ENCODE results near the gene SH2D7. TPM values are rescaled to one million over a fixed set of nuclear protein-coding genes. Genes with fewer than 3 reads are reported as not detected.
A peak's percentile ranks its signal among the peaks of the same experiment; 100 is the strongest.

SH2D7 gene
- total RNA-seq, 1 experiment from 2014 or later, result not detected

DNA sequence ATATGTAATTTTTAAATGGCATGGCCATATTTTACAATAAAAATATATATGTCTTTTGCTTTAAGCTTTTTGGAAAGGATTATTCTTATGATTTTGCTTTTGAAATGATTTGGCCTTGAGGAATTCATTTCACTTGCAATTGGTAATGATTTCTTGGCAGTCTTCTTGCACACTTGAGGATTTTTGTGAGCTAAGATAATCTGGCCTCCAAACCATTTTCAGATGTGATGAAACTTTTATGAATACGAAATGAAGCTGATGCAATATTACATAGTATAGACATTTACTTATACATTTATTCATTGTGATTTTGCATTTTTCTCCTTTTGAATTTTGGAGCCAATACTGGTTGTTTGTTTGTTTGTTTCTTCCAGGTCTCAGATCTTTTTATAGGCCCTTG is 6.4 kb upstream of the SH2D7 start:
- no TSS peak for BruUV-seq (replicated peaks)
- peak; percentile 42 for DNase-seq (ENCODE audit: low spot score)
- no peaks in the 10 kb centered on the region for H3K27me3 ChIP-seq (replicated peaks; ENCODE audit: insufficient read depth, low read depth, low read length, poor library complexity)
- ChIA-PET POLR2A (ENCODE audit: low non-redundant PET) (no interaction called here), CTCF (no interaction called here)
- H3K27ac ChIP-seq (ENCODE audit: low read depth, low read length, poor library complexity, severe bottlenecking), result peak overlapping the region; percentile 80
- H3K4me3 ChIP-seq (ENCODE audit: low read depth, low read length, poor library complexity, severe bottlenecking), result no peak overlapping the region
- peaks cover 21% of the 10 kb centered on the region for H3K4me1 ChIP-seq (ENCODE audit: insufficient read depth, low read length, poor library complexity, severe bottlenecking)
- no peaks in the 10 kb centered on the region for H3K36me3 ChIP-seq (ENCODE audit: insufficient read depth, low read length, poor library complexity, severe bottlenecking)
- H3K9me3 ChIP-seq (ENCODE audit: low read depth, low read length, poor library complexity, severe bottlenecking), result no peaks in the 10 kb centered on the region
- intact Hi-C loops (cut with micrococcal nuclease; ENCODE audit: unreplicated experiment), result no loop called here
- no peak for TF ChIP-seq EZH2 (IDR thresholded peaks at IDR 0.05; ENCODE audit: borderline replicate concordance, low read depth, low read length, poor library complexity, severe bottlenecking)
- TF ChIP-seq, protein P1, sequence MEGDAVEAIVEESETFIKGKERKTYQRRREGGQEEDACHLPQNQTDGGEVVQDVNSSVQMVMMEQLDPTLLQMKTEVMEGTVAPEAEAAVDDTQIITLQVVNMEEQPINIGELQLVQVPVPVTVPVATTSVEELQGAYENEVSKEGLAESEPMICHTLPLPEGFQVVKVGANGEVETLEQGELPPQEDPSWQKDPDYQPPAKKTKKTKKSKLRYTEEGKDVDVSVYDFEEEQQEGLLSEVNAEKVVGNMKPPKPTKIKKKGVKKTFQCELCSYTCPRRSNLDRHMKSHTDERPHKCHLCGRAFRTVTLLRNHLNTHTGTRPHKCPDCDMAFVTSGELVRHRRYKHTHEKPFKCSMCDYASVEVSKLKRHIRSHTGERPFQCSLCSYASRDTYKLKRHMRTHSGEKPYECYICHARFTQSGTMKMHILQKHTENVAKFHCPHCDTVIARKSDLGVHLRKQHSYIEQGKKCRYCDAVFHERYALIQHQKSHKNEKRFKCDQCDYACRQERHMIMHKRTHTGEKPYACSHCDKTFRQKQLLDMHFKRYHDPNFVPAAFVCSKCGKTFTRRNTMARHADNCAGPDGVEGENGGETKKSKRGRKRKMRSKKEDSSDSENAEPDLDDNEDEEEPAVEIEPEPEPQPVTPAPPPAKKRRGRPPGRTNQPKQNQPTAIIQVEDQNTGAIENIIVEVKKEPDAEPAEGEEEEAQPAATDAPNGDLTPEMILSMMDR (conservative IDR thresholded peaks at IDR 0.05; ENCODE audit: low read depth, low read length), result no peak

DNA sequence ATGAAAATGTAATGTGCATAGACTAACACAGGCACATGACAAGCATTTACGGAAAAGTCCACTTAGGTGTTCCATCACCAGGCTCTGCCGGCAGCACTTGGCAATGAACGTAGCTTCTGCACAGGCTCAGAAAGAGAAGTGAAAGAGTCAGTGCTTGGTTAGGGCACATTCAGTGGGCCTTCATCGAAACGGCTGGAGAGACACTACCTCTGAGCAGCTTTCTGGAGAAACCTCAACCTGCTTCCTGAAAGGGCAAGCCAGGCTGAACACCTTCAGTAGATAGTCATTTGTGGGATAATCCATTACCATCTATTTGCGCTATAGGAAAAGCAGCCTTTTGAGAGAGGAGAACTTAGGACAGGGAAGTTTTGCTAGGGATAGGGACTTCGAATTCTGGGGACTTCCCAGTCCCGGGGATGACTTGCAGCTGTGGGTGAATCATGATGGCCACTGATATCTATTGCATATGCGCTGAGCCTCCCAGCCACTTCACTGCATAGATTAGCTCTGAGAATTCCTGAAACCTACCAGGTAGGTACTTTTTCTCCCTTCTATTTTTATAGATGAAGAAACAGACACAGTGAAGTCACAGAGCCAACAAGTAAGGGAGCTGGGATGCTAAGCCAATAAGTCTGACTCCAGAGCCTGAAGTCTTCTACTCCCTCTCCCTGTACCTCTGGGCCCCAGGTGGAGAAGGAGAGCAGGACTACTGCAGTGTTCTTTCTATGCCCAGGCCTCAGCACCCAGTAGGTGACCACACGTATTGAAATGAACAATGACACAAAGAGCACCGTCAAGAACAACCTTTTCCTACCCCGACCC is 4.2 kb upstream of the SH2D7 start:
- no peak for DNase-seq (ENCODE audit: low spot score)
- TF ChIP-seq, protein P1 (conservative IDR thresholded peaks at IDR 0.05; ENCODE audit: low read depth, low read length), result no peak
- TF ChIP-seq EZH2 (IDR thresholded peaks at IDR 0.05; ENCODE audit: borderline replicate concordance, low read depth, low read length, poor library complexity, severe bottlenecking), result no peak
- no peak overlapping the region for H3K27ac ChIP-seq (ENCODE audit: low read depth, low read length, poor library complexity, severe bottlenecking)
- no peak overlapping the region for H3K4me3 ChIP-seq (ENCODE audit: low read depth, low read length, poor library complexity, severe bottlenecking)
- CTCF ChIA-PET, result no interaction called here
- BruUV-seq (replicated peaks), result no TSS peak
- intact Hi-C loops (cut with micrococcal nuclease; ENCODE audit: unreplicated experiment), result no loop called here
- POLR2A ChIA-PET (ENCODE audit: low non-redundant PET), result no interaction called here
- peaks cover 21% of the 10 kb centered on the region for H3K4me1 ChIP-seq (ENCODE audit: insufficient read depth, low read length, poor library complexity, severe bottlenecking)
- H3K9me3 ChIP-seq (ENCODE audit: low read depth, low read length, poor library complexity, severe bottlenecking), result no peaks in the 10 kb centered on the region
- H3K27me3 ChIP-seq (replicated peaks; ENCODE audit: insufficient read depth, low read depth, low read length, poor library complexity), result no peaks in the 10 kb centered on the region
- H3K36me3 ChIP-seq (ENCODE audit: insufficient read depth, low read length, poor library complexity, severe bottlenecking), result no peaks in the 10 kb centered on the region

- CTCF ChIA-PET, result no interaction called here
- no peaks in the 10 kb centered on the region for H3K36me3 ChIP-seq (ENCODE audit: insufficient read depth, low read length, poor library complexity, severe bottlenecking)
- no peaks in the 10 kb centered on the region for H3K9me3 ChIP-seq (ENCODE audit: low read depth, low read length, poor library complexity, severe bottlenecking)
- BruUV-seq (replicated peaks), result no TSS peak
- DNase-seq (ENCODE audit: low spot score), result no peak
- TF ChIP-seq, protein P1 (conservative IDR thresholded peaks at IDR 0.05; ENCODE audit: low read depth, low read length), result no peak
- TF ChIP-seq EZH2 (IDR thresholded peaks at IDR 0.05; ENCODE audit: borderline replicate concordance, low read depth, low read length, poor library complexity, severe bottlenecking), result no peak
- H3K27me3 ChIP-seq (replicated peaks; ENCODE audit: insufficient read depth, low read depth, low read length, poor library complexity), result no peaks in the 10 kb centered on the region
- H3K4me1 ChIP-seq (ENCODE audit: insufficient read depth, low read length, poor library complexity, severe bottlenecking), result peaks cover 21% of the 10 kb centered on the region
- no peak overlapping the region for H3K4me3 ChIP-seq (ENCODE audit: low read depth, low read length, poor library complexity, severe bottlenecking)
- intact Hi-C loops (cut with micrococcal nuclease; ENCODE audit: unreplicated experiment), result no loop called here
- no peak overlapping the region for H3K27ac ChIP-seq (ENCODE audit: low read depth, low read length, poor library complexity, severe bottlenecking)
- POLR2A ChIA-PET (ENCODE audit: low non-redundant PET), result no interaction called here
Measured at GRCh38 chr15:78088773-78089080, 3.6 kb upstream of the SH2D7 start.
